BJ (cell line): ENCODE measurements around the gene NOSIP. TPM values are rescaled to one million over a fixed set of nuclear protein-coding genes. Genes with fewer than 3 reads are reported as not detected.

Experiments used
- CTCF ChIA-PET: fragments of 350-600 bp; formaldehyde crosslinking; extraction: SDS; loops from one replicate; lab custom pipeline; 2021; ENCODE audit warnings: antibody characterized with exemption, inconsistent platforms; lab: Yijun Ruan, JAX
- POLR2A ChIA-PET: fragments of 300-600 bp; sonication (Branson Sonifier 250); formaldehyde crosslinking; extraction: SDS; loops from one replicate; lab custom pipeline; 2021; ENCODE audit warnings: antibody characterized with exemption; lab: Charles Lee
- DNase-seq: peaks from one replicate; pipeline ENCODE4 v3.0.0-alpha.2; 2011; ENCODE audit warnings: low read depth
- H3K27me3 ChIP-seq: 2 replicates; pipeline ENCODE4 v1.6.0; 2011; ENCODE audit warnings: low read length; ENCODE audit not compliant: control insufficient read depth, insufficient read depth
- H3K36me3 ChIP-seq: 2 replicates; pipeline ENCODE4 v1.5.1; 2011; ENCODE audit warnings: low read length; ENCODE audit not compliant: control insufficient read depth, insufficient read depth
- H3K4me3 ChIP-seq: 2 replicates; pipeline ENCODE4 v1.5.1; 2011; ENCODE audit warnings: low read depth, mild to moderate bottlenecking, control low read depth, low read length
- CTCF ChIP-seq: IDR thresholded peaks from 2 replicates; pipeline ENCODE4 v1.5.1; 2011; ENCODE audit warnings: low read depth, mild to moderate bottlenecking, control low read depth, inconsistent platforms, low read length, moderate library complexity; ENCODE audit not compliant: insufficient read depth
- polyA plus RNA-seq: library from polyadenylated mRNA; depleted of rRNA; stranded (reverse); fragments of >200 nt; gene quantifications from 2 replicates; pipeline ENCODE4 v1.2.3, GENCODE V29; 2011

Gene NOSIP
- polyA plus RNA-seq, 1 experiment: 87.6 TPM

GRCh38 chr19:49556412-49557398 is 23.7 kb downstream of the NOSIP start:
- Histone ChIP-seq H3K4me3 (no peak overlapping the region), H3K27me3 (no peaks in the 10 kb centered on the region), H3K36me3 (peaks cover 41% of the 10 kb centered on the region)
- DNase-seq: no peak
- TF ChIP-seq CTCF: no peak
- CTCF ChIA-PET: interaction anchor here (1.4 to 7.6 kb wide), 2 partner anchors 10 to 13 kb away, joined by 5 to 55 read pairs; no protein-coding TSS in a partner anchor
- POLR2A ChIA-PET: no interaction called here

- peaks cover 41% of the 10 kb centered on the region for H3K36me3 ChIP-seq
- TF ChIP-seq CTCF: no peak
- no peaks in the 10 kb centered on the region for H3K27me3 ChIP-seq
- no peak overlapping the region for H3K4me3 ChIP-seq
- ChIA-PET CTCF (interaction anchor here (7.6 kb wide), 1 partner anchor 14 kb away, joined by 55 read pairs; no protein-coding TSS in a partner anchor), POLR2A (no interaction called here)
- no peak for DNase-seq
Measured at GRCh38 chr19:49555600-49556411, 24.6 kb downstream of the NOSIP start.

GRCh38 chr19:49554701-49555181 is 25.6 kb downstream of the NOSIP start:
- Histone ChIP-seq H3K4me3 (no peak overlapping the region), H3K27me3 (no peaks in the 10 kb centered on the region), H3K36me3 (peaks cover 33% of the 10 kb centered on the region)
- ChIA-PET POLR2A (no interaction called here), CTCF (interaction anchor here (10.6 kb wide), 1 partner anchor 49 kb away, joined by 151 read pairs; no protein-coding TSS in a partner anchor)
- TF ChIP-seq CTCF: no peak
- no peak for DNase-seq

- POLR2A ChIA-PET: no interaction called here
- no peak for TF ChIP-seq CTCF
- Histone ChIP-seq H3K27me3 (no peaks in the 10 kb centered on the region), H3K36me3 (peaks cover 25% of the 10 kb centered on the region), H3K4me3 (no peak overlapping the region)
- no peak for DNase-seq
- CTCF ChIA-PET: interaction anchor here (0.6 to 10.6 kb wide), 3 partner anchors 16 to 496 kb away, joined by 3 to 151 read pairs (median 11); no protein-coding TSS in a partner anchor
Measured at GRCh38 chr19:49553451-49554271, 26.7 kb downstream of the NOSIP start.
